RWPE2 (cell line): Measurements from ENCODE around the gene MACROD2.

Experiments
- ATAC-seq: fragments of 200-7000 bp; cut with Tn5 transposase; 3 replicates; pipeline ENCODE4 v1.9.1; 2021; ENCODE audit warnings: low read depth
- DNase-seq: peaks from one replicate; pipeline ENCODE4 v3.0.0-alpha.2; 2020; ENCODE audit warnings: low spot score
- H3K27ac ChIP-seq: fragments of 450-650 bp; 2 replicates; pipeline ENCODE4 v1.5.1; 2017; ENCODE audit warnings: mild to moderate bottlenecking; ENCODE audit not compliant: poor library complexity, severe bottlenecking
- H3K27me3 ChIP-seq: fragments of 250-450 bp; sonication (Bioruptor Pico); 2 replicates; pipeline ENCODE4 v1.5.1; 2021; ENCODE audit warnings: mild to moderate bottlenecking, moderate library complexity; ENCODE audit not compliant: insufficient read depth, poor library complexity, severe bottlenecking
- H3K36me3 ChIP-seq: fragments of 250-450 bp; sonication (Bioruptor Pico); 2 replicates; pipeline ENCODE4 v1.5.1; 2020; ENCODE audit warnings: low read depth, mild to moderate bottlenecking, moderate library complexity
- H3K4me1 ChIP-seq: fragments of 250-450 bp; sonication (Bioruptor Pico); 2 replicates; pipeline ENCODE4 v1.5.1; 2021; ENCODE audit warnings: mild to moderate bottlenecking, moderate library complexity; ENCODE audit not compliant: insufficient read depth, poor library complexity, severe bottlenecking
- H3K4me3 ChIP-seq: fragments of 250-450 bp; sonication (Bioruptor Pico); 2 replicates; pipeline ENCODE4 v1.5.1; 2021; ENCODE audit warnings: mild to moderate bottlenecking, moderate library complexity; ENCODE audit not compliant: severe bottlenecking
- H3K9me3 ChIP-seq: fragments of 250-450 bp; sonication (Bioruptor Pico); 2 replicates; pipeline ENCODE4 v1.5.1; 2021; ENCODE audit warnings: mild to moderate bottlenecking, moderate library complexity; ENCODE audit not compliant: severe bottlenecking
- TF ChIP-seq, protein P1 (sequence below): fragments of 450-650 bp; IDR thresholded peaks from one replicate; pipeline ENCODE4 v1.5.1; 2017; ENCODE audit warnings: mild to moderate bottlenecking, moderate library complexity; ENCODE audit not compliant: poor library complexity, severe bottlenecking

The MACROD2 gene

DNA sequence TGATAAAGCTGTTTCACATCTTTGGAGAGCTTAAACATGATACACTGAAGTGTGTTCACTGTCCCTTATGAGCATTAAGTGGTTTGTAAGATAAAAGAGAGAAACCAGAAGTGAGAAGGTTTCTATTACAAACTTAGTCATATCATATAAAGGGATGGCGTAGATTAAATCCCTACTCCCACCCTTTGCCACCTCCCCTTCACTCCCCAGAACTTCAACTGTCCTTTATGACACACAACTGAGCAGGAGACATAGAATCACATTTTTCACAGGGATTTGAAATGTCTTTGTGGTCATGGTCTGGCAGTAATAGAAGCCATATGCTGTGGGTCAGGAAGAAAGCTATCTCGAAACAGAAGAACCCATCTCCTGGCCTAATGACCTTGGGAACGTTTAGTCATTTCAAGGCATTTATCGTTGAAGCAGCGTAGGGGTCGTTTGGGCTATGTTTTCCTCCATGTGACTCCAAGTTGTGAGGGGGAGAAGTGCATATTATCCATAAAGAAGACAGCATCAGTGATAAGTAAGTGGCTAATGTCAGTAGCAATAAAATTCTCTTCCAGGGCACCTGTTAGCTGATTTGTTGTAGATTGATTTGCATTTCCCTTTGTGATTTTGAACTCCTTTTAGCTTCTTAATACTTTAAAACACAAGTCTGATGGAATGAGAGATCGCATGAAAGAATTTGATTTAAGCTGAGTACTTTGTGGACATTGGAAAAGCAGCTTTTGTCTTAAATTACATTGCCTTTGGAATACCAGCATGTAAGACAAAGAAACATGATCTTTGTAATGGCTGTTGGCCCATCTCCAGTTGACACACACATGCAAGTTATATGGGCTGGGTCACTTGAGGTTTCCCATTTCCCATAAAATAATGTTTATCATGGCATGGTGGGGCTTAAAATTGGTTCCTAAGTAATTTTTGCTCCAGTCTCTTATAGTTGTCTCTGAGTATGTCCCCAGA, 843.6 kb downstream of the MACROD2 start:
- Histone ChIP-seq H3K4me1 (peaks cover 6% of the 10 kb centered on the region), H3K27me3 (no peaks in the 10 kb centered on the region), H3K27ac (no peak overlapping the region), H3K36me3 (no peaks in the 10 kb centered on the region), H3K9me3 (no peaks in the 10 kb centered on the region), H3K4me3 (no peak overlapping the region)
- ATAC-seq, result peak; percentile 12; the same call in 1 of the 3 replicates
- TF ChIP-seq, protein P1, sequence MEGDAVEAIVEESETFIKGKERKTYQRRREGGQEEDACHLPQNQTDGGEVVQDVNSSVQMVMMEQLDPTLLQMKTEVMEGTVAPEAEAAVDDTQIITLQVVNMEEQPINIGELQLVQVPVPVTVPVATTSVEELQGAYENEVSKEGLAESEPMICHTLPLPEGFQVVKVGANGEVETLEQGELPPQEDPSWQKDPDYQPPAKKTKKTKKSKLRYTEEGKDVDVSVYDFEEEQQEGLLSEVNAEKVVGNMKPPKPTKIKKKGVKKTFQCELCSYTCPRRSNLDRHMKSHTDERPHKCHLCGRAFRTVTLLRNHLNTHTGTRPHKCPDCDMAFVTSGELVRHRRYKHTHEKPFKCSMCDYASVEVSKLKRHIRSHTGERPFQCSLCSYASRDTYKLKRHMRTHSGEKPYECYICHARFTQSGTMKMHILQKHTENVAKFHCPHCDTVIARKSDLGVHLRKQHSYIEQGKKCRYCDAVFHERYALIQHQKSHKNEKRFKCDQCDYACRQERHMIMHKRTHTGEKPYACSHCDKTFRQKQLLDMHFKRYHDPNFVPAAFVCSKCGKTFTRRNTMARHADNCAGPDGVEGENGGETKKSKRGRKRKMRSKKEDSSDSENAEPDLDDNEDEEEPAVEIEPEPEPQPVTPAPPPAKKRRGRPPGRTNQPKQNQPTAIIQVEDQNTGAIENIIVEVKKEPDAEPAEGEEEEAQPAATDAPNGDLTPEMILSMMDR, result no peak
- DNase-seq, result no peak

GRCh38 chr20:14845199-14846160, 850.2 kb downstream of the MACROD2 start:
- Histone ChIP-seq H3K4me3 (no peak overlapping the region), H3K9me3 (no peaks in the 10 kb centered on the region), H3K27ac (peak overlapping the region; percentile 72), H3K36me3 (no peaks in the 10 kb centered on the region), H3K27me3 (no peaks in the 10 kb centered on the region), H3K4me1 (peaks cover 15% of the 10 kb centered on the region)
- TF ChIP-seq, protein P1, result no peak
- DNase-seq (no peak), ATAC-seq (peak; percentile 99)

DNA sequence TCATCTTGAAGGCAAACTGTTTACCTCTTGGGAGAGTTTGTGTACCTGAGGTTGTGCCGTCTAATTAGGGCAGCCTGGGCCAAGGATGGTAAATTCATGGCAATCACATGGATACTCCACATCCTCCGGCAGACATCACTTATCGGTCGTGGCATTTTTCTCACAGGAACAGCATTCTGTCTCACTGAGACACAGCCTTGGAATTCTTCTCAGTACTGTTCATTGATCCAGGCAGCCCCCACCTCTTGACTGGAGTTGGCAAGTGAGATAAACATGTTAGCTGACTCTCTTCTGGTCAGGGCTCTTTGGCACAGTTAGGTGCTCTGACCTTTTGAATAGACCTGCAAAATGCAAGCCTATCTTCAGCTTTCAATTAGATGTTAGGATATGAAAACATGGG, 853.5 kb downstream of the MACROD2 start:
- H3K4me1 ChIP-seq, result peaks cover 15% of the 10 kb centered on the region
- H3K4me3 ChIP-seq, result no peak overlapping the region
- TF ChIP-seq, protein P1, result no peak
- no peaks in the 10 kb centered on the region for H3K36me3 ChIP-seq
- H3K9me3 ChIP-seq, result no peaks in the 10 kb centered on the region
- DNase-seq, result no peak
- no peaks in the 10 kb centered on the region for H3K27me3 ChIP-seq
- no peak for ATAC-seq
- no peak overlapping the region for H3K27ac ChIP-seq

DNA sequence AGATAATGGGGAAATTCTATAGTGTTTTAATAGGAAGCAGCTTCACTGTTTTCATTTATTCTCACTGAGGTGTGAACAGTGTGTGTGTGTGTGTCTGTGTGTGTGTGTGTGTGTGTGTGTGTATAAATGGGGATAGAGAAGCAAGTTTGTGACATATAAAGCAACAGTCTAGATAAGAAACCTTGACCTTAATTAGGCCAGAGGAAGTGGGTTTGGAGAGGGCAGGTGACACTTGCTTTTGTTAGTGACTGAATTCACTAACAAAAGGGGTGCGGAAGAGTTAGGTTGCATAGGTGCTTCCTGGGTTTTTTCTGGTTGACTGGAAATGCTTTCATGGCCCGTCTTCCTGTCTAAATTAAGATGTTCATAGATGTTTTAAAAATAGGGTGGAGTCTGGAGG, 857.8 kb downstream of the MACROD2 start:
- H3K36me3 ChIP-seq, result no peaks in the 10 kb centered on the region
- no peaks in the 10 kb centered on the region for H3K4me1 ChIP-seq
- H3K9me3 ChIP-seq, result no peaks in the 10 kb centered on the region
- ATAC-seq, result no peak
- TF ChIP-seq, protein P1, result no peak
- no peak for DNase-seq
- H3K27ac ChIP-seq, result no peak overlapping the region
- H3K4me3 ChIP-seq, result no peak overlapping the region
- H3K27me3 ChIP-seq, result no peaks in the 10 kb centered on the region
